Memory B cell (primary cell): Measurements from ENCODE around the gene PHLPP1.
"Not testable (repeated sequence)": the region's sequence is repeated elsewhere in the genome, so short reads cannot be mapped to it uniquely, and the experiment has no call there.

Experiments
- ATAC-seq: fragments of 150-1000 bp; cut with Tn5 transposase; 2 replicates; pipeline ENCODE4 v1.10.0; 2021; ENCODE audit warnings: low read depth, mild to moderate bottlenecking, moderate library complexity
- DNase-seq, 2 donors: peaks; one replicate each; pipeline ENCODE4 v3.0.0; 2022; ENCODE audit warnings: low spot score in 2 of 2
- H3K27ac Mint-ChIP-seq: one replicate; pipeline ENCODE4 v1.8.0; 2022; ENCODE audit warnings: mild to moderate bottlenecking, moderate library complexity, mixed read lengths
- H3K27me3 Mint-ChIP-seq: one replicate; pipeline ENCODE4 v1.8.0; 2022; ENCODE audit warnings: mixed read lengths
- H3K36me3 Mint-ChIP-seq: one replicate; pipeline ENCODE4 v1.8.0; 2022; ENCODE audit warnings: mild to moderate bottlenecking, mixed read lengths
- H3K4me1 Mint-ChIP-seq: one replicate; pipeline ENCODE4 v1.8.0; 2022; ENCODE audit warnings: mixed read lengths
- H3K4me3 Mint-ChIP-seq: one replicate; pipeline ENCODE4 v1.8.0; 2022; ENCODE audit warnings: mild to moderate bottlenecking, moderate library complexity, mixed read lengths
- H3K9me3 Mint-ChIP-seq: one replicate; pipeline ENCODE4 v1.8.0; 2022; ENCODE audit warnings: mixed read lengths

Gene PHLPP1

GRCh38 chr18:62715436-62715758 is at the start of gene PHLPP1:
Gene PHLPP1 (plus strand): TSS chr18:62715541. CDS start chr18:62715684, 143 bp downstream.
- peak; percentile 45 for ATAC-seq
- H3K27ac Mint-ChIP-seq: peak within 1 kb of the TSS; percentile 93
- H3K9me3 Mint-ChIP-seq: no peaks in the 10 kb centered on the region
- H3K4me3 Mint-ChIP-seq: peak within 1 kb of the TSS; percentile 89
- peaks cover 18% of the 10 kb centered on the region for H3K4me1 Mint-ChIP-seq
- no peaks in the 10 kb centered on the region for H3K27me3 Mint-ChIP-seq
- no peak for DNase-seq
- no peaks in the 10 kb centered on the region for H3K36me3 Mint-ChIP-seq

- no peaks in the 10 kb centered on the region for H3K27me3 Mint-ChIP-seq
- H3K4me3 Mint-ChIP-seq: no peak overlapping the region
- no peaks in the 10 kb centered on the region for H3K4me1 Mint-ChIP-seq
- H3K27ac Mint-ChIP-seq: no peak overlapping the region
- DNase-seq (no peak), ATAC-seq (no peak)
- H3K36me3 Mint-ChIP-seq: no peaks in the 10 kb centered on the region
- peaks cover 11% of the 10 kb centered on the region for H3K9me3 Mint-ChIP-seq
Measured at GRCh38 chr18:62669225-62669624, 46.1 kb upstream of the PHLPP1 start.

GRCh38 chr18:62670573-62670972 is 44.8 kb upstream of the PHLPP1 start:
- no peaks in the 10 kb centered on the region for H3K4me1 Mint-ChIP-seq
- peaks cover 1% of the 10 kb centered on the region for H3K36me3 Mint-ChIP-seq
- H3K9me3 Mint-ChIP-seq: peaks cover 11% of the 10 kb centered on the region
- no peak overlapping the region for H3K27ac Mint-ChIP-seq
- no peak for ATAC-seq
- peaks cover 1% of the 10 kb centered on the region for H3K27me3 Mint-ChIP-seq
- no peak overlapping the region for H3K4me3 Mint-ChIP-seq
- no peak for DNase-seq

GRCh38 chr18:62672600-62672999 is 42.7 kb upstream of the PHLPP1 start:
- Mint-ChIP-seq H3K9me3 (peaks cover 11% of the 10 kb centered on the region), H3K4me3 (no peak overlapping the region), H3K4me1 (no peaks in the 10 kb centered on the region), H3K27ac (no peak overlapping the region), H3K36me3 (peaks cover 1% of the 10 kb centered on the region), H3K27me3 (peaks cover 1% of the 10 kb centered on the region)
- ATAC-seq: no peak
- DNase-seq: no peak

- Mint-ChIP-seq H3K36me3 (peaks cover 1% of the 10 kb centered on the region), H3K4me3 (no peak overlapping the region), H3K27me3 (peaks cover 1% of the 10 kb centered on the region), H3K27ac (no peak overlapping the region), H3K9me3 (no peaks in the 10 kb centered on the region), H3K4me1 (no peaks in the 10 kb centered on the region)
- ATAC-seq (no peak), DNase-seq (no peak)
Measured at GRCh38 chr18:62678847-62679485, 36.4 kb upstream of the PHLPP1 start.

- Mint-ChIP-seq H3K4me1 (no peaks in the 10 kb centered on the region), H3K4me3 (no peak overlapping the region), H3K9me3 (peaks cover 3% of the 10 kb centered on the region), H3K27ac (no peak overlapping the region), H3K36me3 (no peaks in the 10 kb centered on the region), H3K27me3 (peaks cover 1% of the 10 kb centered on the region)
- DNase-seq (no peak), ATAC-seq (no peak)
Measured at GRCh38 chr18:62682371-62682770, 33.0 kb upstream of the PHLPP1 start.

- no peaks in the 10 kb centered on the region for H3K4me1 Mint-ChIP-seq
Measured at GRCh38 chr18:62683935-62684334, 31.4 kb upstream of the PHLPP1 start.

GRCh38 chr18:62688743-62689317 is 26.5 kb upstream of the PHLPP1 start:
- peaks cover 10% of the 10 kb centered on the region for H3K36me3 Mint-ChIP-seq
- H3K4me1 Mint-ChIP-seq: no peaks in the 10 kb centered on the region
- no peak overlapping the region for H3K4me3 Mint-ChIP-seq
- ATAC-seq (no peak), DNase-seq (no peak)
- H3K27me3 Mint-ChIP-seq: peaks cover 1% of the 10 kb centered on the region
- peaks cover 20% of the 10 kb centered on the region for H3K9me3 Mint-ChIP-seq
- no peak overlapping the region for H3K27ac Mint-ChIP-seq

More at GRCh38 chr18:62683935-62684334, 31.4 kb upstream of the PHLPP1 start:
- peaks cover 5% of the 10 kb centered on the region for H3K36me3 Mint-ChIP-seq
- no peak for ATAC-seq
- H3K4me3 Mint-ChIP-seq: no peak overlapping the region
- no peak overlapping the region for H3K27ac Mint-ChIP-seq
- H3K9me3 Mint-ChIP-seq: peaks cover 9% of the 10 kb centered on the region
- H3K27me3 Mint-ChIP-seq: peaks cover 1% of the 10 kb centered on the region
- DNase-seq: no peak

GRCh38 chr18:62690236-62690815 is 25.0 kb upstream of the PHLPP1 start:
- Mint-ChIP-seq H3K4me3 (no peak overlapping the region), H3K9me3 (peaks cover 17% of the 10 kb centered on the region), H3K27me3 (peaks cover 1% of the 10 kb centered on the region), H3K27ac (no peak overlapping the region), H3K4me1 (no peaks in the 10 kb centered on the region), H3K36me3 (peaks cover 10% of the 10 kb centered on the region)
- ATAC-seq (no peak), DNase-seq (no peak)

- DNase-seq (no peak), ATAC-seq (no peak)
- peaks cover 7% of the 10 kb centered on the region for H3K36me3 Mint-ChIP-seq
- H3K4me1 Mint-ChIP-seq: no peaks in the 10 kb centered on the region
- no peak overlapping the region for H3K27ac Mint-ChIP-seq
- peaks cover 14% of the 10 kb centered on the region for H3K9me3 Mint-ChIP-seq
- no peak overlapping the region for H3K4me3 Mint-ChIP-seq
- H3K27me3 Mint-ChIP-seq: peaks cover 2% of the 10 kb centered on the region
Measured at GRCh38 chr18:62693659-62694058, 21.7 kb upstream of the PHLPP1 start.

GRCh38 chr18:62697636-62698035 is 17.7 kb upstream of the PHLPP1 start:
- Mint-ChIP-seq H3K4me3 (no peak overlapping the region), H3K4me1 (peaks cover 6% of the 10 kb centered on the region), H3K36me3 (peaks cover 2% of the 10 kb centered on the region), H3K27ac (no peak overlapping the region), H3K9me3 (peaks cover 5% of the 10 kb centered on the region), H3K27me3 (peaks cover 7% of the 10 kb centered on the region)
- DNase-seq: no peak
- no peak for ATAC-seq

- peak; percentile 56 for ATAC-seq
- Mint-ChIP-seq H3K4me1 (peaks cover 7% of the 10 kb centered on the region), H3K9me3 (peaks cover 4% of the 10 kb centered on the region), H3K36me3 (peaks cover 2% of the 10 kb centered on the region), H3K27ac (no peak overlapping the region), H3K27me3 (peaks cover 9% of the 10 kb centered on the region), H3K4me3 (no peak overlapping the region)
- no peak for DNase-seq
Measured at GRCh38 chr18:62702259-62702658, 13.1 kb upstream of the PHLPP1 start.

GRCh38 chr18:62706879-62707278 is 8.5 kb upstream of the PHLPP1 start:
- not testable (repeated sequence) for H3K4me1 Mint-ChIP-seq, H3K4me3 Mint-ChIP-seq, H3K36me3 Mint-ChIP-seq, H3K9me3 Mint-ChIP-seq, H3K27me3 Mint-ChIP-seq, H3K27ac Mint-ChIP-seq, DNase-seq, ATAC-seq

GRCh38 chr18:62709908-62710307 is 5.4 kb upstream of the PHLPP1 start:
- not testable (repeated sequence) for ATAC-seq, H3K36me3 Mint-ChIP-seq, H3K27ac Mint-ChIP-seq, H3K9me3 Mint-ChIP-seq, DNase-seq, H3K4me1 Mint-ChIP-seq, H3K27me3 Mint-ChIP-seq, H3K4me3 Mint-ChIP-seq

- Mint-ChIP-seq H3K36me3 (no peaks in the 10 kb centered on the region), H3K27me3 (peaks cover 2% of the 10 kb centered on the region), H3K27ac (no peak overlapping the region), H3K9me3 (no peaks in the 10 kb centered on the region), H3K4me1 (peaks cover 2% of the 10 kb centered on the region), H3K4me3 (no peak overlapping the region)
- no peak for ATAC-seq
- no peak for DNase-seq
Measured at GRCh38 chr18:62710417-62710816, 4.9 kb upstream of the PHLPP1 start.
